HCT116 (cell line): ENCODE measurements around the gene DUOXA1. TPM values are rescaled to one million over a fixed set of nuclear protein-coding genes. Genes with fewer than 3 reads are reported as not detected.

Source experiments
- ATAC-seq: fragments of 200-7000 bp; cut with Tn5 transposase; 2 replicates; pipeline ENCODE4 v1.9.1; 2020; ENCODE audit warnings: mild to moderate bottlenecking, moderate library complexity
- BruUV-seq: library from RNA; stranded (reverse); fragments of 400-500 nt; replicated peaks from 2 replicates; lab custom pipeline; 2021; lab: Mats Ljungman, UMichigan
- CTCF ChIA-PET: fragments of 300-600 bp; sonication (Branson Sonifier 250); formaldehyde crosslinking; loops from one replicate; lab custom pipeline; 2021; ENCODE audit warnings: antibody characterized with exemption; lab: Charles Lee
- POLR2A ChIA-PET: fragments of 300-600, 350-600 bp; sonication (Branson Sonifier 250); formaldehyde crosslinking; loops from one replicate; lab custom pipeline; 2021; ENCODE audit warnings: antibody characterized with exemption; lab: Charles Lee
- RAD21 ChIA-PET, 2 experiments: fragments of 300-600 bp; sonication (Branson Sonifier 250); formaldehyde crosslinking; loops; one replicate each; lab custom pipeline; 2023; ENCODE audit warnings: low total read pairs in 2 of 2; ENCODE audit not compliant: uncharacterized antibody in 2 of 2, unreplicated experiment in 2 of 2, low non-redundant PET in 1 of 2; lab: Charles Lee
- DNase-seq: peaks from one replicate; pipeline ENCODE4 v3.0.0-alpha.2; 2010; ENCODE audit warnings: low read depth, low spot score
- H2AFZ ChIP-seq: fragments of 200-600 bp; shearing (Covaris generic), sonication (generic); 2 replicates; pipeline ENCODE4 v1.6.1; 2017; ENCODE audit warnings: low read depth, mixed run types, mixed read lengths, antibody characterized with exemption, low read length; ENCODE audit not compliant: poor library complexity, severe bottlenecking
- H3K27ac ChIP-seq: 2 replicates; pipeline ENCODE4 v1.5.1; 2012; ENCODE audit warnings: low read depth, low read length
- H3K27me3 ChIP-seq: fragments of 200-600 bp; sonication (generic); 2 replicates; pipeline ENCODE4 v1.6.1; 2016; ENCODE audit warnings: mixed run types, low read length, mixed read lengths; ENCODE audit not compliant: insufficient read depth
- H3K36me3 ChIP-seq, 2 experiments: fragments of 200-500 bp in 1 of 2; fragments of 200-600 bp in 1 of 2; sonication (Bioruptor generic) in 1 of 2; sonication (generic) in 1 of 2; 2 replicates each; pipeline versions ENCODE4 v1.5.1 to v1.6.1; 2014 to 2016; ENCODE audit warnings: low read length in 2 of 2, inconsistent platforms in 1 of 2, mixed read lengths in 1 of 2, mixed run types in 1 of 2; ENCODE audit not compliant: insufficient read depth in 2 of 2, control insufficient read depth in 1 of 2
- H3K4me1 ChIP-seq, 2 experiments: fragments of 200-600 bp in 1 of 2; sonication (generic) in 1 of 2; 2 replicates each; pipeline versions ENCODE4 v1.5.1 to v1.6.1; 2012 to 2017; ENCODE audit warnings: low read length in 2 of 2, inconsistent platforms in 1 of 2, mild to moderate bottlenecking in 1 of 2, mixed read lengths in 1 of 2, mixed run types in 1 of 2, moderate library complexity in 1 of 2; ENCODE audit not compliant: insufficient read depth in 2 of 2, control insufficient read depth in 1 of 2
- H3K4me2 ChIP-seq: fragments of 200-600 bp; sonication (generic); 2 replicates; pipeline ENCODE4 v1.6.1; 2017; ENCODE audit warnings: mixed run types, low read length, mixed read lengths
- H3K4me3 ChIP-seq, 2 experiments: fragments of 200-600 bp in 1 of 2; sonication (generic) in 1 of 2; replicated peaks in 1 of 2; 2 replicates each; pipeline ENCODE4 v1.5.1; 2011 to 2016; ENCODE audit warnings: low read length in 2 of 2, control low read depth in 1 of 2, low read depth in 1 of 2, mild to moderate bottlenecking in 1 of 2, mixed read lengths in 1 of 2, mixed run types in 1 of 2
- H3K79me2 ChIP-seq: fragments of 200-600 bp; sonication (generic); 2 replicates; pipeline ENCODE4 v1.6.1; 2017; ENCODE audit warnings: mild to moderate bottlenecking, mixed run types, low read length, moderate library complexity, mixed read lengths; ENCODE audit not compliant: insufficient read depth
- H3K9ac ChIP-seq: fragments of 200-600 bp; sonication (generic); 2 replicates; pipeline ENCODE4 v1.6.1; 2016; ENCODE audit warnings: low read length, mixed read lengths
- H3K9me2 ChIP-seq: fragments of 200-600 bp; sonication (generic), shearing (Covaris generic); 2 replicates; pipeline ENCODE4 v1.6.1; 2017; ENCODE audit warnings: mixed run types, mild to moderate bottlenecking, moderate library complexity; ENCODE audit not compliant: insufficient read depth
- H3K9me3 ChIP-seq, 2 experiments: fragments of 200-500 bp in 1 of 2; fragments of 200-600 bp in 1 of 2; sonication (Bioruptor generic) in 1 of 2; sonication (generic) in 1 of 2; 2 replicates each; pipeline ENCODE4 v1.6.1; 2014 to 2017; ENCODE audit warnings: low read length in 2 of 2, mixed read lengths in 2 of 2, inconsistent platforms in 1 of 2, low read depth in 1 of 2, mild to moderate bottlenecking in 1 of 2, mixed run types in 1 of 2, moderate library complexity in 1 of 2; ENCODE audit not compliant: control insufficient read depth in 1 of 2, insufficient read depth in 1 of 2
- H4K20me1 ChIP-seq: fragments of 200-600 bp; sonication (generic), shearing (Covaris generic); 2 replicates; pipeline ENCODE4 v1.6.1; 2017; ENCODE audit warnings: mixed run types, mild to moderate bottlenecking, moderate library complexity; ENCODE audit not compliant: insufficient read depth
- CBX3 ChIP-seq: IDR thresholded peaks from 2 replicates; pipeline ENCODE4 v1.6.1; 2012; ENCODE audit warnings: low read depth
- CTCF ChIP-seq, 3 experiments: fragments of 200-600 bp in 1 of 3; sonication (generic) in 1 of 3; IDR thresholded peaks in 2 of 3; conservative IDR thresholded peaks in 1 of 3; 2 replicates each; pipeline ENCODE4 v1.5.1; 2012 to 2017; ENCODE audit warnings: low read depth in 2 of 3, low read length in 2 of 3, antibody characterized with exemption in 1 of 3, borderline replicate concordance in 1 of 3, control low read depth in 1 of 3, mild to moderate bottlenecking in 1 of 3, mixed read lengths in 1 of 3, mixed run types in 1 of 3, moderate library complexity in 1 of 3; ENCODE audit not compliant: insufficient read depth in 1 of 3
- EGR1 ChIP-seq: IDR thresholded peaks from 2 replicates; pipeline ENCODE4 v1.6.1; 2012; ENCODE audit warnings: low read depth
- ELF1 ChIP-seq: IDR thresholded peaks from 2 replicates; pipeline ENCODE4 v1.6.1; 2012; ENCODE audit warnings: low read depth, borderline replicate concordance
- JUND ChIP-seq: IDR thresholded peaks from 2 replicates; pipeline ENCODE4 v1.6.1; 2012
- MAX ChIP-seq: IDR thresholded peaks from 2 replicates; pipeline ENCODE4 v1.6.1; 2012
- POLR2AphosphoS5 ChIP-seq: IDR thresholded peaks from 2 replicates; pipeline ENCODE4 v1.6.1; 2011; ENCODE audit warnings: mild to moderate bottlenecking, low read depth, low read length, moderate library complexity
- RAD21 ChIP-seq: IDR thresholded peaks from 2 replicates; pipeline ENCODE4 v1.6.1; 2012; ENCODE audit warnings: low read depth, mild to moderate bottlenecking
- SIN3A ChIP-seq: IDR thresholded peaks from 2 replicates; pipeline ENCODE4 v1.6.1; 2012; ENCODE audit warnings: low read depth
- SP1 ChIP-seq: IDR thresholded peaks from 2 replicates; pipeline ENCODE4 v1.6.1; 2012; ENCODE audit warnings: low read depth
- SRF ChIP-seq: IDR thresholded peaks from 2 replicates; pipeline ENCODE4 v1.6.1; 2012; ENCODE audit warnings: low read depth
- TCF7L2 ChIP-seq: IDR thresholded peaks from 2 replicates; pipeline ENCODE4 v1.7.0; 2011; ENCODE audit warnings: borderline replicate concordance, inconsistent platforms; ENCODE audit not compliant: insufficient read depth, insufficient read length; ENCODE audit errors: extremely low read depth
- ZBTB33 ChIP-seq: IDR thresholded peaks from 2 replicates; pipeline ENCODE4 v1.6.1; 2011; ENCODE audit warnings: mild to moderate bottlenecking, low read length, moderate library complexity; ENCODE audit not compliant: insufficient replicate concordance; ENCODE audit errors: extremely low read depth
- ZFX ChIP-seq: fragments of 450-650 bp; IDR thresholded peaks from 2 replicates; pipeline ENCODE4 v1.6.1; 2017
- ZNF274 ChIP-seq: fragments of 200-500 bp; sonication (Bioruptor generic); IDR thresholded peaks from 2 replicates; pipeline ENCODE4 v1.6.1; 2014; ENCODE audit warnings: mild to moderate bottlenecking, low read depth, low read length, inconsistent platforms
- intact Hi-C: fragments of 100-400 bp; cut with micrococcal nuclease; formaldehyde crosslinking; loops from 2 replicates; pipeline ENCODE4 v1.10.0; 2022
- total RNA-seq: library from RNA; stranded (reverse); gene quantifications from one replicate; pipeline ENCODE4 v1.2.1, GENCODE V29; 2021; ENCODE audit not compliant: unreplicated experiment
- TF ChIP-seq, protein P1 (sequence below): IDR thresholded peaks from 2 replicates; pipeline ENCODE4 v1.6.1; 2012

Gene DUOXA1
- total RNA-seq, 1 experiment from 2014 or later: 2.3 TPM

DNA sequence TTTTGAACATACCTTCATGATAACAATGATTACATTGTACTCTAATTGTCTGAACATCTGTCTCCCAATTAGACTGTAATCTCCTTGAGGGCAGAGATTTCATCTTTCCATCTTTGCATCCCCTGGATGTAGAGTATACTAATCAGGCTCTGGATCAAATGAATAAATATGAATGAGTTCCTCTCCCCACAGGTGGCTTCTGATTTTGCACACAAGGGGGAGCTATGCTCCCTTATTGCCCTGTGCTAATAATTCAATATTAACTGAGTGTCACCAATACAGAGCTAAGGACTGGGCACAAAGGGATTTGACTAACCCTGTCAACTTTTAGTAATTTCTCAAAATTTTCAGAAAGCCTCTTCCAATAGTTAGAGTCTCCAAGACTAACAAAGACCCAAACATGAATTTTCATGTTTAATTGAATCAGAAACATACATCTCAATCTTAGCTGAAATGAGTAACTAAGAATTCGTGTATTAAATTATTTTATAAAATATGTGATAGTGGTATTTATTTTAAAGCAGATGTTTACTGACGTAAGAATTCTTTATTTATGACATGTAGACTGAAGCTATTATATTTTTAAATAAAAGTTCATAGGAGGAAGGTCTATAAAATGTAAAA is 3.0 kb downstream of the DUOXA1 start:
- peaks cover 9 to 22% of the 10 kb centered on the region in 2 experiments for H3K4me1 ChIP-seq
- ChIA-PET POLR2A (no interaction called here), CTCF (interaction anchor here (0.6 to 2.3 kb wide), 21 partner anchors 9 to 487 kb away, joined by 3 to 60 read pairs (median 3); partner anchors contain the start of gene SORD), RAD21 (interaction anchor here (0.6 to 1.7 kb wide), 5 partner anchors 8 to 273 kb away, joined by 3 to 8 read pairs (median 3); no protein-coding TSS in a partner anchor)
- no peaks in the 10 kb centered on the region for H3K9me3 ChIP-seq
- H3K4me3 ChIP-seq: no peak overlapping the region
- DNase-seq (peak; percentile 36), ATAC-seq (peak; percentile 57)
- H3K4me2 ChIP-seq: no peak overlapping the region
- H3K27me3 ChIP-seq: no peaks in the 10 kb centered on the region
- BruUV-seq: no TSS peak
- intact Hi-C loops: loop anchor here (10.0 kb wide), 1 partner anchor 162 kb away; no protein-coding TSS in a partner anchor
- no peak overlapping the region for H3K27ac ChIP-seq
- H3K9ac ChIP-seq: no peak overlapping the region
- H3K36me3 ChIP-seq: no peaks in the 10 kb centered on the region
- no peaks in the 10 kb centered on the region for H4K20me1 ChIP-seq
- TF ChIP-seq JUND: no peak
- TF ChIP-seq ZBTB33: no peak
- no peak for TF ChIP-seq MAX
- no peak for TF ChIP-seq SIN3A
- no peak for TF ChIP-seq CBX3
- TF ChIP-seq, protein P1, sequence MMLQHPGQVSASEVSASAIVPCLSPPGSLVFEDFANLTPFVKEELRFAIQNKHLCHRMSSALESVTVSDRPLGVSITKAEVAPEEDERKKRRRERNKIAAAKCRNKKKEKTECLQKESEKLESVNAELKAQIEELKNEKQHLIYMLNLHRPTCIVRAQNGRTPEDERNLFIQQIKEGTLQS: no peak
- TF ChIP-seq TCF7L2: no peak
- TF ChIP-seq POLR2AphosphoS5: no peak
- no peak for TF ChIP-seq ELF1
- no peak for TF ChIP-seq ZNF274
- TF ChIP-seq SRF: no peak
- TF ChIP-seq SP1: no peak
- no peak for TF ChIP-seq ZFX
- no peak for TF ChIP-seq EGR1
- peak; percentile 71 to 92 (median 78) for TF ChIP-seq CTCF (IDR thresholded peaks at IDR 0.05 in 2 of 3, conservative IDR thresholded peaks at IDR 0.05 in 1 of 3; ENCODE audit: borderline replicate concordance in 1 of 3, insufficient read depth in 1 of 3, low read depth in 2 of 3, low read length in 2 of 3)
- TF ChIP-seq RAD21: peak; percentile 68
- H2AFZ ChIP-seq: no peak overlapping the region
- H3K9me2 ChIP-seq: no peaks in the 10 kb centered on the region
- H3K79me2 ChIP-seq: no peaks in the 10 kb centered on the region
